ENCODE data around the gene KCNK6. TPM values are rescaled to one million over a fixed set of nuclear protein-coding genes. Genes with fewer than 3 reads are reported as not detected.

The KCNK6 gene
- total RNA-seq, 6 experiments from 2014 or later, result 2.6 to 9.2 (median 2.9) TPM

GRCh38 chr19:38374332-38375097 lies 54.9 kb downstream of the KCNK6 start, which contains the start of gene PSMD8:
Gene PSMD8, plus strand, starts transcription at chr19:38374571. Its CDS starts 31 bp downstream, at chr19:38374602.
- no peaks in the 10 kb centered on the region for H3K9me3 Mint-ChIP-seq
- H3K27me3 Mint-ChIP-seq (ENCODE audit: insufficient read depth), result peaks cover 16% of the 10 kb centered on the region
- peak within 1 kb of the TSS; percentile 97 for H3K27ac Mint-ChIP-seq
- DNase-seq, result peak; percentile 98
- TF ChIP-seq CTCF (IDR thresholded peaks at IDR 0.05), result peak; percentile 66
- H3K4me3 Mint-ChIP-seq, result peak within 1 kb of the TSS; percentile 95
- peaks cover 15% of the 10 kb centered on the region for H3K36me3 Mint-ChIP-seq (ENCODE audit: low read depth)
- H3K4me1 Mint-ChIP-seq (ENCODE audit: low read depth), result peaks cover 26% of the 10 kb centered on the region

GRCh38 chr19:38375098-38375493 lies 55.5 kb downstream of the KCNK6 start:
- peak overlapping the region; percentile 95 for H3K4me3 Mint-ChIP-seq
- peak overlapping the region; percentile 97 for H3K27ac Mint-ChIP-seq
- no peaks in the 10 kb centered on the region for H3K9me3 Mint-ChIP-seq
- no peak for TF ChIP-seq CTCF (IDR thresholded peaks at IDR 0.05)
- no peak for DNase-seq
- peaks cover 28% of the 10 kb centered on the region for H3K4me1 Mint-ChIP-seq (ENCODE audit: low read depth)
- peaks cover 14% of the 10 kb centered on the region for H3K27me3 Mint-ChIP-seq (ENCODE audit: insufficient read depth)
- peaks cover 17% of the 10 kb centered on the region for H3K36me3 Mint-ChIP-seq (ENCODE audit: low read depth)

- DNase-seq, result peak; percentile 59
Measured at GRCh38 chr19:38375748-38376147, 56.1 kb downstream of the KCNK6 start.

GRCh38 chr19:38376576-38376975 lies 56.9 kb downstream of the KCNK6 start:
- TF ChIP-seq CTCF (IDR thresholded peaks at IDR 0.05), result no peak
- DNase-seq, result no peak
- Mint-ChIP-seq H3K4me3 (peak overlapping the region; percentile 95), H3K27ac (peak overlapping the region; percentile 97), H3K4me1 (ENCODE audit: low read depth) (peaks cover 28% of the 10 kb centered on the region), H3K27me3 (ENCODE audit: insufficient read depth) (peaks cover 4% of the 10 kb centered on the region), H3K36me3 (ENCODE audit: low read depth) (peaks cover 19% of the 10 kb centered on the region), H3K9me3 (no peaks in the 10 kb centered on the region)

More at GRCh38 chr19:38375748-38376147, 56.1 kb downstream of the KCNK6 start:
- peaks cover 8% of the 10 kb centered on the region; the same call in 1 of the 2 replicates for H3K27me3 Mint-ChIP-seq (ENCODE audit: insufficient read depth)
- H3K4me3 Mint-ChIP-seq, result peak overlapping the region; percentile 95
- H3K27ac Mint-ChIP-seq, result peak overlapping the region; percentile 97
- H3K4me1 Mint-ChIP-seq (ENCODE audit: low read depth), result peaks cover 28% of the 10 kb centered on the region
- no peaks in the 10 kb centered on the region for H3K9me3 Mint-ChIP-seq
- TF ChIP-seq CTCF (IDR thresholded peaks at IDR 0.05), result no peak
- peaks cover 17% of the 10 kb centered on the region for H3K36me3 Mint-ChIP-seq (ENCODE audit: low read depth)

GRCh38 chr19:38377052-38377451 lies 57.4 kb downstream of the KCNK6 start:
- H3K36me3 Mint-ChIP-seq (ENCODE audit: low read depth), result peaks cover 24% of the 10 kb centered on the region
- no peak overlapping the region for H3K27ac Mint-ChIP-seq
- peaks cover 4% of the 10 kb centered on the region for H3K27me3 Mint-ChIP-seq (ENCODE audit: insufficient read depth)
- H3K4me1 Mint-ChIP-seq (ENCODE audit: low read depth), result peaks cover 28% of the 10 kb centered on the region
- no peak for DNase-seq
- no peaks in the 10 kb centered on the region for H3K9me3 Mint-ChIP-seq
- H3K4me3 Mint-ChIP-seq, result peak overlapping the region; percentile 95
- TF ChIP-seq CTCF (IDR thresholded peaks at IDR 0.05), result no peak
